Measurements from ENCODE around the gene MAN1A2.
A peak's percentile ranks its signal among the peaks of the same experiment; 100 is the strongest.
"Not testable (repeated sequence)": the region's sequence is repeated elsewhere in the genome, so short reads cannot be mapped to it uniquely, and the experiment has no call there.

The MAN1A2 gene

DNA sequence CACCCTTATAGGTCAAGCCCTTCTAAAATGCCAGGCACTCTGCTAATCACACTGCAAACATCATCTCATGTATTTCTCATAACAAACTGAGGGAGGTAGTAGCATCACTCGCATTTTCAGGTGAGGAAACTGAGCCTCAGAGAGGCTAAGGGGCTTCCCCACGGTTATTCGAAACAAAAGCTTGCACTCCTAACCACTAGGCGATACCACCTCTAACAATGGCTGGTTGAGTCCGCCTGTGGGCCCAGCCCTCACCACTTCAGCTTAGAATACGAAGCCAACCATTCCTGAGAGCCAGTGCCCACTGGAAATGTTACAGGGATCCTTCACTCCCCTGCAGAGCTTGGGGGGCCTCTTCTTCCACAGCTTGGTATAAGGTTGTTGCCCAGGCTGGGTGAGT, 173.3 kb downstream of the MAN1A2 start:
- in situ Hi-C loops (cut with HindIII; ENCODE audit: low pct_unique_long_range_greater_than_20kb, low sequenced_read_pairs) = no loop called here
- TF ChIP-seq JUND (IDR thresholded peaks at IDR 0.05; ENCODE audit: low read depth) = no peak
- no peak for DNase-seq (ENCODE audit: low read depth in 1 of 2, low spot score in 1 of 2)

DNA sequence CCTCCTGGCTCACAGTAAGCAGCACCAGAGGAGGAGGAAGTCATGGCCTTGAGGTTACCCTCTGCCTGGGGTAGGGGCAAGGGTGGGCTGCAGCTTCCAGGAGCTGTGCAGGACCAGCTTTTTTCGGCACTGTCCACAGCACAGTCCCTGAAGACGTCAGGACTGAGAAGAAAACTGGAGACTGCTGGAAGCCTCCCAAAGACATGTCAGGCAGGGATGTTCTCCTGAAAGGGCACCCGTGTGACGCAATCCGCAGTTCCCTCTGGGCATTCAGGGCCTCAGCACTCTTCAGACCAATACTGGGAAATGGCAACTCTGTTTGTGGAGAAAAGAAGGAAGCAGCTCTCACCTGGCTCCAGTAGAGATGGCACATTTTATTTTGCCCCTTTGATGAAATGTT, 173.8 kb downstream of the MAN1A2 start:
- TF ChIP-seq JUND (IDR thresholded peaks at IDR 0.05; ENCODE audit: low read depth) = no peak
- in situ Hi-C loops (cut with HindIII; ENCODE audit: low pct_unique_long_range_greater_than_20kb, low sequenced_read_pairs) = no loop called here
- peak in 1 of 2 experiments; percentile 69 for DNase-seq (ENCODE audit: low read depth in 1 of 2, low spot score in 1 of 2)

DNA sequence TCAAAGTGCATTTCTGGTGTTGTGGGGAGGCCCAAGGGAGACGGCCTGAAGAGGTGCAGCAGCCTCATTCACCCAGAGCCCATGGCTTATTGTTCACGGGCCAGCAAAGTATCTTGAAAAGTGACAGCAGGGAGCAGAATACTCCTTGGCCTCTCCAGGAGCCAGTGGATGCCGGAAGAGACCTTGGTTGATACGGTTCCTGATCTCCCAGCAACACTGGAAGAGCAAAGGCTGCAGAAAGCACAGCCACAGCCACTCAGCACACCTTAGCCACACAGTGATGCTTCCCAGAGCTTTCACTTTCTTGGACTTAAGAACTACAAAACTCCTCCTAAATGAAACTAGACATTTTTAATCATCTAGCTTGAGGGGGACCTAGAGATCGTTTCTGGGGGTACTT, 174.3 kb downstream of the MAN1A2 start:
- TF ChIP-seq JUND (IDR thresholded peaks at IDR 0.05; ENCODE audit: low read depth) = no peak
- no peak for DNase-seq (ENCODE audit: low read depth in 1 of 2, low spot score in 1 of 2)
- in situ Hi-C loops (cut with HindIII; ENCODE audit: low pct_unique_long_range_greater_than_20kb, low sequenced_read_pairs) = no loop called here

DNA sequence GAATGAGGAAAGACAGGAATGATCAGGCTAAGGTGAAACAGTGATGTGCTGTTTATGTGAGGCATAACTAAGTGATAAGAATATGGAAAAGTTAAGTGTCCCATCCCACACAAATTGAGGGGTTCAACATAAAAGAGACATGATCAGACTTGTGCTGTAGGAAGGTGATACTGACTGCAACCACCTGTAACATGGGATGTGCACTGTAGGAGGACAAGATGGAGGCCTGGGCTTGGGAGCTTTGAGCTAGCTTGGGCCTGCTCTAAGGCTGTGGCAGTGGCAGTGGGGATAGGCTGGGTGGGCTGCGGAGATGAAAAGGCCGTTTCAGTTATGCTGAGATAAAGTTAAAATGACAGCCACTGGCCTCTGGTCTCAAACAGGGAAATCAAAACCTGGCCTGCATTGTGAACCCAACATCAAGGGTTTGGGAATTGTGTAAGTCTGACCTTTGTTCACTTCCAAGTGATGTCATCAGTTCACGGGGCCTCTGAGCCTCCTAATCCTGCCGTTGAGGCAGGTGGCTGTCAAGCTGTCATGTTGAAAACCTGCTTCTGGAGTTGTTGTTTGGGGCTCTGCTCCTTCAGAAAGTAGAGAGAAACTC, 177.4 kb downstream of the MAN1A2 start:
- in situ Hi-C loops (cut with HindIII; ENCODE audit: low pct_unique_long_range_greater_than_20kb, low sequenced_read_pairs) = no loop called here
- DNase-seq (ENCODE audit: low read depth in 1 of 2, low spot score in 1 of 2) = no peak
- no peak for TF ChIP-seq JUND (IDR thresholded peaks at IDR 0.05; ENCODE audit: low read depth)

DNA sequence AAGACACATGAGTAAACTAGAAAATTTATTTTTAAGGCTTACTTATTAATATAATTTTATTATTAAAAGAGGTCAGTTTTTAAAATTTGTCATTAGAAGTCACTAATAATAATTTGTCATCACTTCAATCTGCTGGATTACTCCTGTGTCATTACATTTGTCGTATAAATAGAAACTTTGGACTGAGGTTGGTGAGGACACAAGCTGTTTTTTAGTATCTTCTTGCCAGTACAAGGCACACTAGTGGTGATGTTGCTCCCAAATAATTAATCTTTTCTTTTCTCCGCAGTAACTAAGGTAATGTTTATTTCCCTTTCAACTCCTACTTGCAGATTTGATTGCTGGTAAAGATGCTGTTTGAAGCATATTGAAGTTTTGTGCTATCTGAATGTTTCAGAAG, 179.2 kb downstream of the MAN1A2 start:
- DNase-seq (ENCODE audit: low read depth in 1 of 2, low spot score in 1 of 2) = no peak
- in situ Hi-C loops (cut with HindIII; ENCODE audit: low pct_unique_long_range_greater_than_20kb, low sequenced_read_pairs) = no loop called here
- TF ChIP-seq JUND (IDR thresholded peaks at IDR 0.05; ENCODE audit: low read depth) = no peak

DNA sequence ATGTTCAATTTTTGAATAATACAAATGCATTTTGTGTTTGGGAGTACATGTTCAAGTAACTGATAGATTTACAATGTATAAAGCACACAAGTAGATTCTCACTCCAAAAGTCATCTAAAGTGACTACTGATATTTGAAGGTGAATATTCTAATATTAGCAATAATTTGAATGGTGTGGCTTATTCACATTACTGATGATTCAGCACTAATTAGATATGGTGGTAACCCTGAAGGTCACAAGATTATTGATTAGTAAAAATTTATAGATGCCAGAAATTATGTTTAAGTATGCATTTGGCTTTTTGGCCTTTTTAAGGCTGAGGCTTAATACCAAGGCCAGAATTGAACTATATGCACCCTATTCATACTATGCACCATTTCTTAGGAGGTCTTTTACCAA, 186.2 kb downstream of the MAN1A2 start:
- in situ Hi-C loops (cut with HindIII; ENCODE audit: low pct_unique_long_range_greater_than_20kb, low sequenced_read_pairs) = no loop called here
- TF ChIP-seq JUND (IDR thresholded peaks at IDR 0.05; ENCODE audit: low read depth) = no peak

DNA sequence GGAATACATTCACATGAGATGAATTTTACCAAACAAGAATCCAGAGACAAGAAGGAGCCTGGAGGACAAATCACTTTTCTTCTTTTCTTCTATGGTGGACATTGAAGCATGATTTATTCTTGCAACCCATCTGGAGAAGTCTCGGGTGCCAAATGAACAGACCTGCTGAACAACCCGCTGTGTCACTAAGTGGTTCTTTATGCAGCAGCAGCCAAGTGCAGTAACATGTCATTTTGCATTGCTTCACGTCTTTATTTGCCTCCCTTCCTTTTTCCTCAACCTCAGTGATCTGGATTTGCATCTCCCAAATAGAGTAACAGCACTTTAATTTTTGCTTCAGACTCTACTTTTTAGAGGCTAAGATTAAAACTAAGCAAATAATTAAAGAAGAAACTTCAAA, 188.6 kb downstream of the MAN1A2 start:
- no peak for TF ChIP-seq JUND (IDR thresholded peaks at IDR 0.05; ENCODE audit: low read depth)
- no peak for DNase-seq (ENCODE audit: low read depth in 1 of 2, low spot score in 1 of 2)
- in situ Hi-C loops (cut with HindIII; ENCODE audit: low pct_unique_long_range_greater_than_20kb, low sequenced_read_pairs) = no loop called here

More for the DNA sequence above, 186.2 kb downstream of the MAN1A2 start:
- no peak for DNase-seq (ENCODE audit: low read depth in 1 of 2, low spot score in 1 of 2)

GRCh38 chr1:117556341-117556740, 189.1 kb downstream of the MAN1A2 start:
- TF ChIP-seq JUND (IDR thresholded peaks at IDR 0.05; ENCODE audit: low read depth) = no peak

GRCh38 chr1:117556976-117557375, 189.7 kb downstream of the MAN1A2 start:
- in situ Hi-C loops (cut with HindIII; ENCODE audit: low pct_unique_long_range_greater_than_20kb, low sequenced_read_pairs) = no loop called here
- no peak for TF ChIP-seq JUND (IDR thresholded peaks at IDR 0.05; ENCODE audit: low read depth)
- no peak for DNase-seq (ENCODE audit: low read depth in 1 of 2, low spot score in 1 of 2)

More at GRCh38 chr1:117556341-117556740, 189.1 kb downstream of the MAN1A2 start:
- no peak for DNase-seq (ENCODE audit: low read depth in 1 of 2, low spot score in 1 of 2)
- in situ Hi-C loops (cut with HindIII; ENCODE audit: low pct_unique_long_range_greater_than_20kb, low sequenced_read_pairs) = no loop called here

DNA sequence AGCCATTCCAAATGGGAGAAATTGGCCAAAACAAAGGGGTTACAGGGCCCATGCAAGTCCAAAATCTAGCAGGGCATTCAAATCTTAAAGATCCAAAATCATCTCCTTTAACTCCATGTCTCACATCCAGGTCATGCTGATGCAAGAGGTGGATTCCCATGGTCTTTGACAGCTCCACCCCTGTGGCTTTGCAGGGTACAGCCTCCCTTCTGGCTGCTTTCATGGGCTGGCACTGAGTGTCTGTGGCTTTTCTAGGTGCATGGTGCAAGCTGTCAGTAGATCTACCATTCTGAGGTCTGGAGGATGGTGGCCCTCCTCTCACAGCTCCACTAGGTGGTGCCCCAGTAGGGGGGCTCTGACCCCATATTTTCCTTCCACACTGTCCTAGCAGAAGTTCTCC, 191.2 kb downstream of the MAN1A2 start:
- in situ Hi-C loops (cut with HindIII; ENCODE audit: low pct_unique_long_range_greater_than_20kb, low sequenced_read_pairs); DNase-seq (ENCODE audit: low read depth in 1 of 2, low spot score in 1 of 2): not testable (repeated sequence)

DNA sequence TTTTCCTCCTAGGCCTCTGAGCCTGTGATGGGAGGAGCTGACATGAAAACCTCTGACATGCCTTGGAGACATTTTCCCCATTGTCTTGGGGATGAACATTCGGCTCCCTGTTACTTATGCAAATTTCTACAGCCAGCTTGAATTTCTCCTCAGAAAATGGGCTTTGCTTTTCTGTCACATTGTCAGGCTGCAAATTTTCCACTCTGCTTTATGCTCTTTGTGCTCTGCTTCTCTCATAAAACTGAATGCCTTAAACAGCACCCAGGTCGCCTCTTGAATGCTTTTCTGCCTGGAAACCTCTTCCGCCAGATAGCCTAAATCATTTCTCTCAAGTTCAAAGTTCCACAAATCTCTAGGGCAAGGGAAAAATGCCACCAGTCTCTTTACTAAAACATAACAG, 191.9 kb downstream of the MAN1A2 start:
- DNase-seq (ENCODE audit: low read depth in 1 of 2, low spot score in 1 of 2) = no peak
- in situ Hi-C loops (cut with HindIII; ENCODE audit: low pct_unique_long_range_greater_than_20kb, low sequenced_read_pairs) = no loop called here
- no peak for TF ChIP-seq JUND (IDR thresholded peaks at IDR 0.05; ENCODE audit: low read depth)

DNA sequence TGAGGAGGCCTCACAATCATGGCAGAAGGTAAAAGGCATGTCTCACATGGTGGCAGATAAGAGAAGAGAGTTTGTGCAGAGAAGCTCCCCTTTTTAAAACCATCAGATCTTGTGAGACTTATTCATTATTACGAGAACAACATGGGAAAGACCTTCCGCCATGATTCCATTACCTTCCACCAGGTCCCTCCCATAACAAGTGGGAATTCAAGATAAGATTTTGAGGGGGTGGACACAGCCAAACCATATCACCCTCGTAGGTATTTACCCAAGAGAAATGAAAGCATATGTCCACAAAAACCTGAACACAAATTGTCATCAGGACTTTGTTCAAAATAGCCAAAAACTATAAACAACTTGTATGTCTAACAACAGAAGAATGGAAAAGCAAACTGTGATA, 192.7 kb downstream of the MAN1A2 start:
- no peak for TF ChIP-seq JUND (IDR thresholded peaks at IDR 0.05; ENCODE audit: low read depth)
- in situ Hi-C loops (cut with HindIII; ENCODE audit: low pct_unique_long_range_greater_than_20kb, low sequenced_read_pairs) = no loop called here

GRCh38 chr1:117561071-117561470, 193.8 kb downstream of the MAN1A2 start:
- no peak for TF ChIP-seq JUND (IDR thresholded peaks at IDR 0.05; ENCODE audit: low read depth)
- DNase-seq (ENCODE audit: low read depth in 1 of 2, low spot score in 1 of 2) = no peak
- in situ Hi-C loops (cut with HindIII; ENCODE audit: low pct_unique_long_range_greater_than_20kb, low sequenced_read_pairs) = no loop called here

More for the DNA sequence above, 192.7 kb downstream of the MAN1A2 start:
- DNase-seq (ENCODE audit: low read depth in 1 of 2, low spot score in 1 of 2) = no peak

DNA sequence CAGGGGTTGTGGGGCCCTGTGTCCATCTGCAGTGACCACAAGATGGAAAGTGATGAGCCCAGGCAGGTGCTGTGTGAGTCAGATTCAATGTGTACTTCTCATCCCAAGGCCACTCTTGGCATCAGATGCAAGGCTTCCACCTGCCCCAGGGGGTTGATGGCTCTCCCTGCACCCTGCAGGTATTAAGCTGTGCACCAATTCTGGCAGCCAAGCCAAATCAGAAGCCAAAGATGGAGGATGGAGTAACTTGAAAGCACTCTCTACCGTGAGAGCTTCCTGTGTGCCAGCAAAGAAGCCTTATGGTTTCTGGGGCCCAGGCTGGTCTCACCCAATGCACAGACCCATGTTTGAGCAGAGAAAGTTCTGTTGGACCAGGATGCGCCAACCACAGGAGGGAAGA, 194.3 kb downstream of the MAN1A2 start:
- peak in 1 of 2 experiments; percentile 28 for DNase-seq (ENCODE audit: low read depth in 1 of 2, low spot score in 1 of 2)
- no peak for TF ChIP-seq JUND (IDR thresholded peaks at IDR 0.05; ENCODE audit: low read depth)

More for the DNA sequence above, 194.3 kb downstream of the MAN1A2 start:
- in situ Hi-C loops (cut with HindIII; ENCODE audit: low pct_unique_long_range_greater_than_20kb, low sequenced_read_pairs) = no loop called here

All from T47D (cell line).